ENCODE results near the gene LTBP2.

Gene LTBP2

DNA sequence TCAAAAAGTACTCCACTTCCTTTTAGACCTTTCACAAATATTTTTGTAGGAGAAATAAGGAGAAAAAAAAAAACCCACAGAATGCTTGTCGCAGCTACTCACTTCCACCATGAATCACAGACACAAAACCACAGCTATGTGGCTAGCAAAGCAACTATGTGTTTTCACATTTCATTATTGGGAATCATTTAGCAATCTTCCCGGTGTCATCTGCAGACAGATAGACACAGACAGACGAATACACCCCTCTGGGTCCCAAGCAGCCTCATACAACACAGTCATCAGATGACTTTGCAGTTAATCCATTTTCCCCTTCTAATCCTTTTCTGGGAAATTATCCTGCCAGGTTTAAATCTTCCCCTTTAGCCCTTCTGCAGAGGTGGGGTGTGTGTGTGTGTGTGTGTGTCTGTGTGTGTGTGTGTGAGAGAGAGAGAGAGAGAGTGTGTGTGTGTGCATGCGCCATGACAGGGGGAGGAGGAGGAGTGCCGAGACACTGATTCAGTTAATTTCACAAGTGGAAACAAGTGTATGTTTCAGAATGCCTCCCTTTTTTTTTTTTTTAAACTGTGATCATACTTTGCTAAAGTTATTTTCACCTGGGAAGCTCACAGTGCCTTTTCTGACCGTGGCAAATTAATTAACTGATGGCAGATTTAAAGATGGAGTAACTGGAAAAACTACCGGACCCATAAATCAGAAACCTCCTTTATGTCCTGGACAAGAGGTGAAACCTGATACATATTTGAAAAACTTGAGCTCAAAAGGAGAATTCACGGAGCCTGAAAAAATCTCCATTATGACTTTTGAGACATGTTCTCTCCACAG, 39.9 kb downstream of the LTBP2 start:
- DNase-seq (ENCODE audit: low read depth) = no peak

DNA sequence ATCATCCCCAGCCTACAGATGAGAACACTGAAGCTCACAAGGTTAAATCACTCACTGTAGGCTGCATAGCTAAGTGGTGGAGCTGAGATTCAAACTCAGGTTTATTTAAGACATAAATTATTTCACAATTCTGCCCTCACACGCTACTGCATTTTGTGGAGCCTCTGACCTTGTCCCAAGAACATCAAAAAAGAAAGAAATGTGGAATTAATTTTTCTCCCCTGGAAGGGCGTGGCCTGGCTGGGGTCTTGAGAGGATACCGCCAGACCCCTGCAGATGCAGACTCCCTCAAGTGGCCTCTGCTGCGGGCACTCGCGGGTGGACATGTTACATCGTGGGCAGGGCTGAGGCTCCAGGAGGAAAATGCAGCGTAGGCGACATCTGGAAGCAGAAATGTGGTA, 40.6 kb downstream of the LTBP2 start:
- no peak for DNase-seq (ENCODE audit: low read depth)

DNA sequence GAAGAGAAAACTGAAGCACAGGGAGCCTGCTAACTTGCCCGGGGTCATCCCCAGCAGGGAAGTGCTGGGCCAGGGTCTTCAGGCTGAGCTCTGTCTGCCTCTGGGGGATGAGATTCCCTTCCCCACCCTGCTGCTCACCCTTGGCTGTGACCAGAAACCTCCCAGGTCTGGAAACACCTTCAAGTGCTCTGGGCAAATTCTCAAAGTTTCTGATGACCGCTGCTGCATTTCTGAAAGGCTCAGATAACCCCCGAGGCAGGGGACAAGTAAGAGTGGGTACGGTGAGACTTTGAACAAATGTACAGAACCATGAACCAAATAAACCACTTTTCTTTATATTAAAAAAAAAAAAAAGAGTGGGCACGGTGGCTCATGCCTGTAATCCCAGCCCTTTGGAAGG, 41.3 kb downstream of the LTBP2 start:
- DNase-seq (ENCODE audit: low read depth) = no peak

DNA sequence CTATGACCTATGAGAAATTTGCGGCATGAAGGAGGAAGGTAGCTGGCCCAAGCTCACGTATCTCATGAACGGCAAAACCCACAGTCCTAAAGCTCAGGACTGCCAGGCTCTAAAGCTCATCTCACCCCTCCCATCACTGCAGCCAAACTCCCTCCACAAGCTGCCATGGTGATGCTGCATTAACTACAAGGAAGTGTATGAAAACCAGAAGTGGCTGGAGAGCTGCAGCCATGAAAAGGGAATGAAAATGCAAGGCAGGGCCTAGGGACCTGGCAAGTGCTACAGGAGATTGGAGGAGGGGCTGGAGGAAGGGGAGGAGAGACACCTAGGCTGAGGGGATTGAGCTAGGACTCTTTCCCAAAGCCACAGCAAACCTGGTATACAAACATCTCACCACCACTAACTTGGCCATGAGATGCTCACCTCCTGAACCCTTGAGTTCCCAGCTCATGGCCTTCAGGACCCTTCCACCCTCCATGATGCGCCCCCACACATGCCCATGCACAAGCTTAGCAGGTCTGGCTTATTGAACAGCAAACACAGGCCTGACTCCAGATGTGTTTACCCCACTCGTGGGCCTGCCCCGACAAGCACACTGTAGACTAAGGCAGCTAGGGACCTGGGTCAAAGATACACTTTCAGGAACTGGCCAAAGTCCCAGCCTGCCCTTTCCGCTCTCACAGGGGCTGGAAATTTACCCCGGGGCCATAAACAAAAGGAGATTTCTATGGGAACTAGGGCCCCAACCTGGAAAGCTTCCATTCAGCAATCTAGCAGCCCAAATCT, 42.0 kb downstream of the LTBP2 start:
- DNase-seq (ENCODE audit: low read depth) = no peak

DNA sequence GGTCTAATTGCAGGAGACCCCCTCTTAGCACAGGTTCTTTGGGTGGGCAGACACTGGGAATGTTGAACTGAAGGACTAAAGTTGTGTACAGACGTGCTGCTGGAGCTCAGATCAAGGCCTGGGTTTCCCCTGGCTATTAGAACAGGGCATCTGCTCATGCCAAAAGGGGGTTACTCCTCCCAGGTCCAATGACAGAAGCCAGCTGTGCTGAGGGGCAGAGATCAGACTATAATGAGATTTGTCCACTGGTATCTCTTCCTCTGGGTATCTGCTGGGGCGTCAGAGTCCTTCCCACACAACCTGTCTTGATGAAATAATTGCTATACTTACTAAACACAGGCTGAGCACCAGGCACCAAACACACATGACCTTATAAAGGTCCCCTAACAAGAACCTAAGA, 42.6 kb downstream of the LTBP2 start:
- no peak for DNase-seq (ENCODE audit: low read depth)

DNA sequence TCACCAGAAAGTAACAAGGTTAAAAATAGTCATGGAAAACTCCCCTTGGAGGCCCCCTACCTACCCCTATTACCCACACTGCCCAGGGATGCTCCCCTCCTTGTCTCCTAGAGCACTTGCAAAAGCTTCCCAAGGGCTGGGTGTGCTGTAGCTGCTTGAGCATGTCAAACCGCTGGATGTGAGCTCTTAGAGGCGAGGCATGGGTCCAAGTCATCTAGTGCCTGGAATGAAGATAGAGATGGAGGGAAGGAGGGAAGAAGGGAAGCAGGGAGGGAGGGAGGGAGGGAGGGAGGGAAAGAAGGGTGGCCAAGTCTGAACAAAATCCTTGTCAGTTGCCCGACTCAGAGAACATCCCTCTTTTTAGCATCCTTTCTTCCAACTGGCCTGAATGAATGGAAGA, 43.1 kb downstream of the LTBP2 start:
- no peak for DNase-seq (ENCODE audit: low read depth)

DNA sequence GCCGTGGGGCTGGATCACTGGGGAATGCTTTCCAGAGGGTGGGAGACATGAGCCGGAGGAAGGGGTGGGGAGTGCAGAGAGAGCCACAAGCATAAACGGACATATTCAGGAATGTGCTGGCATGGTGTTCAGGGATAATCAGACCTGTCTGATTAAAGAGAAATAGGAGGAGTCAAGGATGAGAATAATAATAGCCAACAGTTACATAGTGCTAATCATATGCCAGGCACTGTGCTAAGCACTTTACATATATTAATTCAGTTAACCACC, 43.7 kb downstream of the LTBP2 start:
- DNase-seq (ENCODE audit: low read depth) = no peak

DNA sequence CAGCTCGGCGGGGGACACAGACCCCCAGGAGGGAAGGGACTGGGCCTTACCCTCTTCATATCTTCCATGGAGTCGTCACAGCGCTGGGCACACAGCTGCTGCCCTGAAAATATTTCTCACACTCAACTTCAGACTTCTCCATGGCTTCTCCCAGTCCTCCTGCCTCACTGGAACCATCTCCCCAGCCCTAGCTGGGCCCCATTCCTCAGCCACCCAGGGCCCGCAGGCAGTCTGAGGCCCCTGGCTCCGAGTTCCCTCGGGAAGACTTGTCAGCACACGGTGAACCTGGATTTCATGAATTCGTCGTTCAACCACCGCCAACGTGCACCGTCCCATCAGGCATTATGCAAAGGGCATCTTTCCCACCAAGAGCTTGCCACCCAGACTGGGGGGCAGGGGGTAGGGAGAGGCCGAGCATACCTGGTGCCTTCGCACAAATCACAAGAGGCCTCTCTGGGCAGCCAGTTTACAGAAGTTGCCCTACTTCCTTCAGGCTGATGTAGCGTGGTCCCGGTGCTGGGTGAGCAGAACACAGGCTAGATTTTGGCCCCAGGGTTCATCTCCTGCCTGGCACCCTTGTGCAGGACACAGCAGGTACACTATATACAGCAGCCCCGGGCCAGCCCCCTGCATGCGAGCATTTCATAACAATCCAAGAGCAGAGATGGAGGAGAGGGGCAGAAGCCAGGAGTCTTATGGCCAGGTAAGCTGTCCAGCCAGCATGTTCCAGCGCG, 44.2 kb downstream of the LTBP2 start:
- DNase-seq (ENCODE audit: low read depth) = no peak

DNA sequence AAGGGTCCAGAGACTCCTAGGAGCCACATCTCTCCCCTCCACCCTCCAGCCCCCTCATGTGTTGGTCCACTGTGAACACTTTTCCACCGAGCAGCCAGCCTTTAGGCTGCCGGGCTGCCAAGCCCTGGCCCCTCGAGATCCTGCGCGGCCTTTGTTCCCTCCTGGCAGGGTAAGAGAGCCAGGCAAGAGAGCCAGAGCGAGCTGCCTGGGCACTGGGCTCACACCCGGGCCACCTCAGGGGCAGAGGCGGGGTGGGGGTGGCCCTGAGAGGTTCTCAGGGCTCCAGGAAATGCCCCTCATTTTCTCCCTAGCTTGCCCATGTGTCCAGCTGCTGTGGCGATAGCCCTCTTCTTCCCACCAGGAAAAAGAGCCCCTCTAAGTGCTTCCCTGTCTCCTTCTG, 44.8 kb downstream of the LTBP2 start:
- DNase-seq (ENCODE audit: low read depth) = no peak

DNA sequence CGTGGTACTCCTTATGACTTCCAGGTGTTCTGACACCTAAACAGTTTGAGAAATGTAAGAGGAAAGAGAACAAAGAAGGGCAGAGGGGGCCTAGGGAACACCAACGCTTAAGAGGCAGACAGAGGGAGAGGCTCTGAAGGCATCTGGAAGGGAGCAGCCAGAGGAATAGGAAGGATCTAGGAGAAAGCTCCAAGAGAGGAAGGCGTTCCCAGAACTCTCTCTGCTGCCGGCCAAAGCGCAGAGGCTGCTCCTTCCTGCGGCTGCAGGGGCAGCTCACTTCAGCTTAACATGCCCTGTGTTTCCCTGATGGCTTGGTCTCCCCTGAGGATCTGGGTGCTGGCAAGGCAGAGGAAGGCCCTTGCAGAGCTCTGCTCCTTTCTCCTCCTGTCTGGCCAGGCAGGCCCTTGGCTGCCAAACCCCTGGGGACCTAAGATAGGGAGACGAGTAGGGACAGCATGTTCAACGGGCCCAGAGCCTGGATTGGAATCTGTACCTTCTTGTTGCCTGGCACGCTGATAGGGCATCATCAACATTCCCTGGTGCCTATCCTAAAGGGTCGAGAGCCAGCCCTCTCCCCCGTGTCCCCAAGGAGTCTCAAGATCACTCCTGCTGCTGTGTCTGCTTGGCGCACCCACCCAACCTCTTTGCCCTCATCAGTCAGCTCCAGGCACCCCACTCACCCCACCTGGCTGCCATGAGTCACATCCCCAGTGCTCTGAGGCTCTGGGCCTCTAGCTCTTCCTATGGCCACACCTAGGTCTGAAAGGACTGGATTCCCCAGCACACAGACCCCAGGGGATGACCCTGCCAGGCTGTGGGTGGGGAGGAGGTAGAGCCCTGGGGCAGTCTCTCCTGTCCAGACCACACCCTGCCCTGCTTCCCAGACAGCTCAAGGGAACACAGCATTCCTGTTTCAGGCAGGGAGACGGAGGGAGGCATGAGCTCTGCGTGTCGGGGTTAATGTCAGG, 45.6 kb downstream of the LTBP2 start:
- no peak for DNase-seq (ENCODE audit: low read depth)

DNA sequence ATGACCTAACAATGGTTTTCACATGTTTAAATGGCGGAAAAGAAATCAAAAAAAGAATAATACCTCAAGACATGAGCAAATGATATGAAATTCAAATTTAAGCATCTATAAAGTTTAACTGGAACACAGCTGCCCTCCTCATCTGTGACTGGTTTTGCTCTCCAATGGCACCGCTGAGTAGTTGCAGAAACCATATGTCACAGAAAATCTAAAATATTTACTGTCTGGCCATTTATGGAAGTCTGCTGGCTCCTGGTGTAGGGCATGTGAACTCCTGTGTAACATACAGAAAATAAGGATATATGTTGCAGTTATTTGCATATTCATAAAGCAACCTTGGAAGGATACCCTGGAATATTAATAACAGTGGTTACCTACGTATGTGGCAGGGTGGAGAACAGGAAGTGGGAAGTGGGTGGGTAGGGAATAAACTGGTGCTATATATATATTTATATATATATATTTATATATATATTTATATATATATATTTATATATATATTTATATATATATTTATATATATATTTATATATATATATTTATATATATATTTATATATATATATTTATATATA, 48.4 kb downstream of the LTBP2 start:
- DNase-seq (ENCODE audit: low read depth) = no peak

DNA sequence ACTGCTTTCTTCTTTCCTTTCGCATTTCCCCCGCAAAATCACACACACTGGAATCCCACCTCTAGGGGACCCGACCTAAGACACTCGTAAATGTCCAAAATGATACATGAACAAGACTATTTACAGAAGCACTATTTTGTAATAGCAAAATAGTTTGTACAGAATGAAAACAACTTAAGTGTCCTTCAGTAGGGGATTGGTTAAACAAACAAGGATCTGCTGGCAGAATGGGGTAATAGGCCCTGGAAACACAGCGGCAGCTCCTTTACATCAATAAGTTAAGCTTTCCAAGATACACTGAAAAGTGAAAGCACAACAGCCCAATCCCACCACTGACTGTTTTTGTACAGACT, 48.8 kb downstream of the LTBP2 start:
- no peak for DNase-seq (ENCODE audit: low read depth)

DNA sequence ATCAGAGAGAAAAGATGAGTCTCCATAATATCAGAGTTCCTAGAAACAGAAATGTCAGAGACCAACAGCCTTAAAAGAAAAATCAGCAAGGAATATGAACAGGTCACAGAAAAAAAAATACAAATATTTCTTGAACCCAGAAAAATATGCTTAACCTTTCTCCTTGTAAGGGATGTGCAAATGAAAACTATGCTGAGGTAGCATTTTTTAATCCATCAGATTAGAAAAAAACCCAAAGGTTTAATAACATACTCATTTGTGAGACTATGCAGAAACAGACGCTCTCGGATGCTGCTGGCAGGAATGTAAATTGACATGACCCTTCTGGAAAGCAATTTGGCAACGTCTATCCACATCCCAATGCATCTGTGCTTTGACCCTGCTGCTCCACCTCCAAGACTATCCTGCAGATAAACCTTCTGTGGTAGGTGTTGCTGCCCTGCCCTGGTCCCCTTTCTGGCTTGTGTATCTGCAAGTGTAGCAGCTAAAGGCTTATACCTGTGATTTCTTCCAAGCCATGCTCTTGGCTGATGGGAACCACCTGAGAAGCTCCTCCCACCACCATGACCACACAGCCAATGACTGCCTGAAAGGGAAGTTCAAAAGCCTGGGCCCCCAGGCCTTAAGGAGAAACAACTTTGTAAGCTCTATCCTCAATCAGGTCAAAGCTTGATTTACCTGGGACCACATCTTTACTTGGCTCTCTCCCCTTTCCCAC, 49.4 kb downstream of the LTBP2 start:
- no peak for DNase-seq (ENCODE audit: low read depth)

DNA sequence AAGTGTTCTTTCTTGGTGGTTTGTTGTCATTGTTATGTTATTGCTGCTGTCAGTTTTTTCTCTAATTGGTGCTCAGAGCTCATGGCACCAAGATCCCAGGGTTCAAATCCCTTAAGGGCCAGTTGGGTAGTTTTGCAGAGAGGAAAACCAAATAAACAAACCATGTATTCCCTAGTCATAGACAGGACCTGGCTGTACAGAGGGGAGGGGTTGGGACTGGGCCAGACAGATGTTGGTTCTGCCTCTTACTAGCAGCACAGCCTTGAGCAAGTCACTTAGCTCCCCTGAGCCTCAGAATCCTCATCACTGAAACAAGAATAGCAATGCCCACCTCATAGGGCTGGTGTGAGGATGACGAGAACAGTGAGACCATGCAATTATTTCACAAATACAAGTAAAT, 53.4 kb downstream of the LTBP2 start:
- no peak for DNase-seq (ENCODE audit: low read depth)

DNA sequence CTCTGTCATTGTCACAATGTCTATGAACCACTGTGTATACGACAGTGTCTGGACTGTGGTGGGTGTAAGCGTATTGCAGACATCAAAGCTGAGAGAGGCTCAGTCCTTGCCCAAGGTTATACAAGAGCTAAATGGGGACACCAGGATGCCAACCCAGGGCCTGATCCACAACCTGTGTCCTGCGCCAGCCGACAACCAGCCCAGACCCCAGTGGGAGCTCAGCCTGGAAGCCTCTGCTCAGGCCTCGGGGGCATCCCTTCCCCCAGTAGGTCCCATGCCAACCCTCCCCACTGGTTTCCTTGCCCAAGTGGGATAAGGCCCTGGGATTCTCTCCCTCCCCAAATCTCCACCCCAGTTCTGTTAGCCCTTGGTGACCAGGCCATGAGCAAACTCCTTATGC, 54.3 kb downstream of the LTBP2 start:
- DNase-seq (ENCODE audit: low read depth) = no peak

DNA sequence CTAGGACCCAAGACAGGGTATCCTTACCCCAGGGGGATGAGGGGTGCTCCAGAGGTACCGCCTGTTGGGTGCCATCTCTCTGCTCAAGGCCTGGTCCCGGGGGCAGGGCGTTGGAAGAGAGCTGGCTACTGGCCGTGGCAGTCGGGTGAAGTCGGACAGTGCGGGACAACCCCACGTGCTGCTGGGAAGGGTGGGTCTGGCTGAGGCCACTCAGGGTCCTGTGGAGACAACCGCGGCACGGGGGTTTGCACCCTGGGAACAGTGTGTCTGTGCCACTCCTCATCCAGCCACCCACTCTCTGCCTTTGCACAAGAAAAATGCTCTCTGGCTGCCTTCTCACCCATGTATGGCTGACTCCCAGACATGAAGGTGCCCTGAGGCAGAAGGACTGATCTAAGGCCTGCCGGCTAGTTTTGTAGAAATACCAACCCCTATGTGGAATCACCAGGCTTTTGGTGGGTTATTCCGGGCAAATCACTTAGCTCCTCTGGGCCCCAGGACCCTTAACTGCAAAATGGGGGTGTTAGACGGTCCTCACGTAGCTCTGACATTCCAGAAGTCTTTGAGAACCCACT, 56.5 kb downstream of the LTBP2 start:
- DNase-seq (ENCODE audit: low read depth) = no peak

DNA sequence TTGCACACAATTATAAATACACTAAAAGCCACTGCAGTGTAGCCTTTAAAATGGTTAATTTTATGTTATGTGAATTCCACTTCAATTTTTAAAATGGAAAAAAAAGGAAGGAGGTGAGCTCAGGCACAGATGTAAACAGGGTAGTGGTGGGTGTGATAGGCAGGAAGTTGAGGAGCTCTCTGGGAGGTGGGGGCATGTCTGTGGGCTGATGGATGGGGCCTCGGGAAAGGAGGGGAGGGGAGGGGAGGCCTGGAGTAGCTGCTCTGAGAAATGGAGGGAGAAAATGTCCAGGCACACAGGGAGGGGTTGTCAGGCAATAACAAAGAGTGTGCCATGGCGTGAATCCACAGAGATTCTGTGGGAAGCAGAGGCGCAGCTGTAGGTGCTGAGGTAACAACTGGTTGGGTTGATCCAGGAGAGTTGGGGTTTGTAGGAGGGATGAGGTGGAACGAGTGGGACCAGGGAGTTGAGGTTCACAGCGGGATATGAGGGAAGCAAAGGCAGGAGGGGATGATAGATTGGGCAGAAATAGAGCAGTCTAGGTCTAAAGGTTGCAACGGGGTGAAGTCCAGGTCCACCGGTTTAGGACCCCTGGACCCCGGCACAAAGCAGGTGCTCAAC, 57.2 kb downstream of the LTBP2 start:
- no peak for DNase-seq (ENCODE audit: low read depth)

DNA sequence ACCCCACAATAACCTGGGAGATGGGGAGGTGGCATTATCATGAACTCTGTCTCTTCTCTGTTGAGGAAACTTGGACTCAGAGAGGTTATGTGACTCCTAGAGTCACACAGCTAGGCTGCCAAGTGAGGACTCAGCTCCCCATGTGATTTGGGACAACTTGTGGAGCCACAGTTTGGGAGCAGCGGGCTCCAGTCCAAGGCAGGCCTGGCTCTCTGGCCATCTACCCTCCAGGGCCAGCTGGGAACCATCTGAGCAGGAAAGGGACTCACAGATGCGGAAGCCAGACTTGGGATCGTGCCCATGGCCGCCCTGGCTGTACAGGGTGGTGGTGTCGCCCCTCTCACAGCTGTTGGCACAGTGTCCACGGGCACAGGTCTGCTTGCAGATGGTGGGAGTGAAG, 59.4 kb downstream of the LTBP2 start:
- no peak for DNase-seq (ENCODE audit: low read depth)

DNA sequence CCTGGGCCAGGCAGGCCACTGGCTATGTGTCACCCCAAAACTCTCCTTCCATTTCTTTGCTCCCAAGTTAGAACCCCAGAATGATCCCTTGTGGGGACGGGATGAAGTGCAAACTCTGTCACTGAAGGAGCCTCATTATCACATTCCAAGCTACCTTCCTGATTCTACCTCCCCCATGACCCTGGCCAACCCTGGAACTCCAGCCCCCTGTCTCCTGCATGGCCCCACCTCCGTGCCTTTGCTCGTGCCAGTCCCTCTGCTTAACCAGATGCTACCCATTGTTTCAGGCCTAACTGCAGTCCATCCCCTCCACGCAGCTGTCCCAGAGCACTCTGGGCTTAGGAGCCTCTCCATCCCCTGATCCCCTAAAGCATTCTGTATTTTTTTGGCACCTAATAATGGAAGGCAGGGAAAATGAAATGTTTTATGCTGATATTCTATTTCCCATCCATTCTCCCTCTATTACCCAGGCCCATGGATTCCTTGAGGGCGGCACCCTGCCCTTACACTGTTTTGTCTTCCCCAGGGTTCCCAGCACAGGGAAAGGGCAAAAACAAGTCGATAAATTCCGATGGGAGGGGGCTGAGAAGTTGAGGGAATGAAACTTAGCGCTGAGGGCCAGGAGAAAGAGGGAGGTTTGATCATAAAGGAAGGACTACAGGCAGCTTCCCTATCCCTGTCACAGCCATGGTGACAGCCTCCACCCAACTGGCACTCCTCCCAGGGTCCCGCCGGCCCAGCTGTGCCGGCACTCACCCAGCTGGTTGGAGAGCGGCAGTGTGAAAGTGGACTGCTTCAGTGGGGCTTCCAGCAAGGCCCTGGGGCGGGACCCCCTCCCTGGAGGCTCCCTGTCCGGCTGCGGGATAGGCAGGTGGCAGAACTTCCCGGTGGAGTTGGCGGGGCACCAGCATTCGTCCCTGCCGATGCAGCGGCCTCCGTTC, 60.3 kb downstream of the LTBP2 start:
- DNase-seq (ENCODE audit: low read depth) = no peak

Data from activated gamma-delta T cell treated with anti-CD3 and anti-CD28 coated beads, Interleukin-2, amount 50 U/mL, for 16 hours (primary cell).